ENCODE data around the gene CEP126. TPM values are rescaled to one million over a fixed set of nuclear protein-coding genes. Genes with fewer than 3 reads are reported as not detected.

CEP126 gene
- total and polyA plus RNA-seq, 2 experiments from 2014 or later: 1.4 to 2.3 TPM

GRCh38 chr11:102026217-102026616 is 111.4 kb downstream of the CEP126 start:
- no peak overlapping the region for H3K4me3 ChIP-seq
- no peaks in the 10 kb centered on the region for H3K79me2 ChIP-seq (replicated peaks; ENCODE audit: insufficient read depth)
- Mint-ChIP-seq H3K36me3 (ENCODE audit: low read depth) (no peaks in the 10 kb centered on the region), H3K9me3 (no peaks in the 10 kb centered on the region), H3K4me1 (peaks cover 9% of the 10 kb centered on the region), H3K27ac (no peak overlapping the region), H3K4me3 (no peak overlapping the region), H3K27me3 (ENCODE audit: insufficient read depth, low read depth, poor library complexity) (no peaks in the 10 kb centered on the region)
- ATAC-seq: no peak
- H3K36me3 ChIP-seq (ENCODE audit: insufficient read depth): no peaks in the 10 kb centered on the region
- DNase-seq (ENCODE audit: low spot score): no peak
- peak overlapping the region; percentile 74; the same call in 1 of the 2 replicates for H2AFZ ChIP-seq
- H3K27ac ChIP-seq (ENCODE audit: low read depth): no peak overlapping the region
- TF ChIP-seq NANOG (IDR thresholded peaks at IDR 0.05; ENCODE audit: borderline replicate concordance): no peak
- no peak for TF ChIP-seq CREB1 (CRISPR knock-in tag; IDR thresholded peaks at IDR 0.05; ENCODE audit: low read depth)
- TF ChIP-seq STAT1 (IDR thresholded peaks at IDR 0.05; ENCODE audit: unreplicated experiment): no peak
- TF ChIP-seq CTCF (conservative IDR thresholded peaks at IDR 0.05; ENCODE audit: low read depth in 2 of 2): no peak
- no peak for TF ChIP-seq REST (IDR thresholded peaks at IDR 0.05; ENCODE audit: unreplicated experiment)
- TF ChIP-seq ETS1 (IDR thresholded peaks at IDR 0.05): no peak
- TF ChIP-seq EZH2 (IDR thresholded peaks at IDR 0.05; ENCODE audit: low read depth, unreplicated experiment): no peak
- TF ChIP-seq ZNF462 (CRISPR knock-in tag; IDR thresholded peaks at IDR 0.05): no peak
- TF ChIP-seq ZNF331 (CRISPR knock-in tag; IDR thresholded peaks at IDR 0.05; ENCODE audit: low read depth): no peak
- TF ChIP-seq JUNB (IDR thresholded peaks at IDR 0.05; ENCODE audit: unreplicated experiment): no peak
- no peak for TF ChIP-seq ZNF114 (CRISPR knock-in tag; IDR thresholded peaks at IDR 0.05)
- H3K4me2 ChIP-seq: no peak overlapping the region
- no peaks in the 10 kb centered on the region; the same call in 1 of the 2 replicates for H3K4me1 ChIP-seq (ENCODE audit: insufficient read depth)
- H4K20me1 ChIP-seq (replicated peaks; ENCODE audit: insufficient read depth): no peaks in the 10 kb centered on the region
- no peaks in the 10 kb centered on the region for H3K9me2 ChIP-seq (ENCODE audit: insufficient read depth)
- H3K27me3 ChIP-seq (ENCODE audit: insufficient read depth): no peaks in the 10 kb centered on the region
- H3F3A ChIP-seq (replicated peaks; ENCODE audit: low read depth): no peaks in the 10 kb centered on the region

Data from GM23338 (cell line).